CD4-positive, CD25-positive, alpha-beta regulatory T cell (primary cell): ENCODE data around the gene EGFL7. TPM values are rescaled to one million over a fixed set of nuclear protein-coding genes. Genes with fewer than 3 reads are reported as not detected.

Source experiments
- ATAC-seq, 2 donors: fragments of 150-1000 bp; cut with Tn5 transposase; one replicate each; pipeline ENCODE4 v1.10.0; 2021; ENCODE audit warnings: low read depth in 2 of 2, moderate number of reproducible peaks in 2 of 2, moderate library complexity in 1 of 2
- DNase-seq, 3 donors: peaks; one replicate each; pipeline versions ENCODE4 v3.0.0 to v3.0.0-alpha.2; 2012 to 2022; ENCODE audit warnings: mixed read lengths in 1 of 3
- H3K27ac ChIP-seq: one replicate; pipeline ENCODE4 v1.7.0; 2013; ENCODE audit warnings: mild to moderate bottlenecking, low read length; ENCODE audit not compliant: insufficient read depth, poor library complexity, severe bottlenecking
- H3K27me3 ChIP-seq: one replicate; pipeline ENCODE4 v1.7.0; 2013; ENCODE audit warnings: low read length; ENCODE audit not compliant: control insufficient read depth, insufficient read depth
- H3K36me3 ChIP-seq: one replicate; pipeline ENCODE4 v1.7.0; 2013; ENCODE audit warnings: mild to moderate bottlenecking, low read length, moderate library complexity; ENCODE audit not compliant: control insufficient read depth, insufficient read depth
- H3K4me1 ChIP-seq: 2 replicates; pipeline ENCODE4 v1.7.0; 2013; ENCODE audit warnings: mild to moderate bottlenecking, low read length; ENCODE audit not compliant: insufficient read depth, control insufficient read depth, poor library complexity, severe bottlenecking
- H3K4me3 ChIP-seq: one replicate; pipeline ENCODE4 v1.7.0; 2013; ENCODE audit warnings: low read depth, mild to moderate bottlenecking, low read length, moderate library complexity
- H3K9me3 ChIP-seq, 2 experiments: 1 replicate in 1 of 2; 2 replicates in 1 of 2; pipeline ENCODE4 v1.7.0; 2013; ENCODE audit warnings: low read length in 2 of 2, mild to moderate bottlenecking in 1 of 2, moderate library complexity in 1 of 2; ENCODE audit not compliant: control insufficient read depth in 2 of 2
- H3K27ac Mint-ChIP-seq, 3 donors: one replicate each; pipeline ENCODE4 v1.8.0; 2020 to 2022; ENCODE audit warnings: mild to moderate bottlenecking in 3 of 3, mixed read lengths in 3 of 3, moderate library complexity in 2 of 3
- H3K27me3 Mint-ChIP-seq: one replicate; pipeline ENCODE4 v1.8.0; 2022; ENCODE audit warnings: mild to moderate bottlenecking, mixed read lengths
- H3K36me3 Mint-ChIP-seq: one replicate; pipeline ENCODE4 v1.8.0; 2020; ENCODE audit warnings: mixed read lengths
- H3K4me1 Mint-ChIP-seq, 4 donors: one replicate each; pipeline ENCODE4 v1.8.0; 2020 to 2022; ENCODE audit warnings: mixed read lengths in 4 of 4, mild to moderate bottlenecking in 1 of 4
- H3K4me3 Mint-ChIP-seq, 4 donors: one replicate each; pipeline ENCODE4 v1.8.0; 2020 to 2022; ENCODE audit warnings: mild to moderate bottlenecking in 4 of 4, mixed read lengths in 4 of 4, moderate library complexity in 3 of 4
- H3K9me3 Mint-ChIP-seq, 7 donors: one replicate each; pipeline ENCODE4 v1.8.0; 2020 to 2022; ENCODE audit warnings: mixed read lengths in 7 of 7, mild to moderate bottlenecking in 3 of 7, moderate library complexity in 2 of 7
- polyA plus RNA-seq, 4 donors: library from polyadenylated mRNA; unstranded; fragments of 300-500 nt; fragmentation: Illumina TruSeq; gene quantifications; one replicate each; pipeline ENCODE4 v1.2.3, GENCODE V29; 2021
- total RNA-seq: library from RNA; stranded (reverse); gene quantifications from one replicate; pipeline ENCODE4 v1.2.3, GENCODE V29; 2022

The EGFL7 gene
- total RNA-seq = 1.7 TPM
- polyA plus RNA-seq = not detected

- H3K27me3 ChIP-seq = peaks cover 3% of the 10 kb centered on the region
Observed at GRCh38 chr9:136662656-136663581, at the start of gene EGFL7. Gene EGFL7, plus strand, starts transcription at chr9:136662916. Its CDS starts 5,367 bp downstream, at chr9:136668283.

GRCh38 chr9:136613824-136614371, 48.8 kb upstream of the EGFL7 start:
- Mint-ChIP-seq H3K36me3 (no peaks in the 10 kb centered on the region), H3K9me3 (no peaks in the 10 kb centered on the region), H3K27me3 (no peaks in the 10 kb centered on the region), H3K27ac (no peak overlapping the region), H3K4me1 (peaks cover 0 to 4% (median 0%) of the 10 kb centered on the region in 4 donors), H3K4me3 (no peak overlapping the region)
- H3K27me3 ChIP-seq = no peaks in the 10 kb centered on the region
- no peaks in the 10 kb centered on the region for H3K4me1 ChIP-seq
- no peaks in the 10 kb centered on the region for H3K36me3 ChIP-seq
- ATAC-seq (no peak), DNase-seq (no peak)
- no peak overlapping the region for H3K27ac ChIP-seq
- no peak overlapping the region for H3K4me3 ChIP-seq
- no peaks in the 10 kb centered on the region for H3K9me3 ChIP-seq

More at GRCh38 chr9:136662656-136663581, at the start of gene EGFL7:
- Histone ChIP-seq H3K4me1 (peaks cover 20% of the 10 kb centered on the region), H3K9me3 (no peaks in the 10 kb centered on the region), H3K27ac (no peak within 1 kb of the TSS), H3K4me3 (no peak within 1 kb of the TSS), H3K36me3 (no peaks in the 10 kb centered on the region)
- Mint-ChIP-seq H3K9me3 (peaks cover 0 to 1% (median 0%) of the 10 kb centered on the region in 7 donors), H3K27me3 (peaks cover 29% of the 10 kb centered on the region), H3K4me3 (no peak within 1 kb of the TSS), H3K27ac (no peak within 1 kb of the TSS), H3K4me1 (peaks cover 0 to 13% (median 2%) of the 10 kb centered on the region in 4 donors), H3K36me3 (no peaks in the 10 kb centered on the region)
- no peak for ATAC-seq
- no peak for DNase-seq

- H3K36me3 Mint-ChIP-seq = no peaks in the 10 kb centered on the region
- DNase-seq = no peak
- no peak overlapping the region for H3K27ac Mint-ChIP-seq
- Histone ChIP-seq H3K9me3 (no peaks in the 10 kb centered on the region), H3K4me1 (no peaks in the 10 kb centered on the region), H3K4me3 (no peak overlapping the region), H3K36me3 (no peaks in the 10 kb centered on the region), H3K27me3 (no peaks in the 10 kb centered on the region), H3K27ac (no peak overlapping the region)
- H3K4me3 Mint-ChIP-seq = no peak overlapping the region
- H3K9me3 Mint-ChIP-seq = no peaks in the 10 kb centered on the region
- no peaks in the 10 kb centered on the region for H3K27me3 Mint-ChIP-seq
- peaks cover 0 to 4% (median 0%) of the 10 kb centered on the region in 4 donors for H3K4me1 Mint-ChIP-seq
- ATAC-seq = no peak
Observed at GRCh38 chr9:136614372-136614922, 48.3 kb upstream of the EGFL7 start.

- DNase-seq (no peak), ATAC-seq (no peak)
- Mint-ChIP-seq H3K27ac (no peak overlapping the region), H3K4me1 (peaks cover 0 to 4% (median 0%) of the 10 kb centered on the region in 4 donors), H3K9me3 (no peaks in the 10 kb centered on the region), H3K27me3 (no peaks in the 10 kb centered on the region), H3K36me3 (no peaks in the 10 kb centered on the region), H3K4me3 (no peak overlapping the region)
- H3K36me3 ChIP-seq = no peaks in the 10 kb centered on the region
- no peak overlapping the region for H3K27ac ChIP-seq
- no peaks in the 10 kb centered on the region for H3K9me3 ChIP-seq
- no peaks in the 10 kb centered on the region for H3K27me3 ChIP-seq
- no peaks in the 10 kb centered on the region for H3K4me1 ChIP-seq
- no peak overlapping the region for H3K4me3 ChIP-seq
Observed at GRCh38 chr9:136614967-136615623, 47.6 kb upstream of the EGFL7 start.

DNA sequence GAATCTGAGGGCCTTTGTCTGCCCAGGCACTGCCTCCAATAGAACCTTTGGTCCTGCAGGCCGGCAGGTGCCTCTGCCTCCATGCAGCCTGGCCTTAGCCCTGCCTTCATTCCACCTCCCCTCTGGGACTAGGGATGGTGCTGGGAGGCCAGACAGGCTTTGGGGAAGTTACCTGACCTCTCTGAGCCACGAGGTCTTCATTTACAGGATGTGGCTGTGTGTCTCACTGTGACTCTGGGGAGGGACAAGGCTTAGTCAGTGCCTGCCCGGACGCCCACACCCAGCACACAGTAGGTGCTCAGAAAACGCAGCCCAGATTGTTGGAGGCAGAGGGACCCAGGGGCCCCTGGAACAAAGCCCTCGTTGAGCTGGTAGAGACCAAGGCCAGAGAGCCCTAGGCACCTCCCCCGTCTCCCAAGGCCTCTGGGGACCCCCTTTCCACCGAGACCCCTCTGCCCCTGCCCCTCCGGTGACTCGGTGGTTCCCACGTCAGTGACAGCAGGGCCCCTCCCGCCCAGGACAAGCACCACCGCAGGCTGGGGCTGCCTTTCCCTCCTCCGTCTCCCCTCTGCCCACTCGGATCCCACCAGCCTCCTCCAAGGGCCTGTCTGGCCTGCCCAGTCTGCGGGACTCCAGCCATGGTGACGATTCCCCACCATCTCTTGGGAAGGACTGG, 46.9 kb upstream of the EGFL7 start:
- H3K36me3 ChIP-seq = no peaks in the 10 kb centered on the region
- no peak for ATAC-seq
- H3K9me3 ChIP-seq = no peaks in the 10 kb centered on the region
- H3K4me1 Mint-ChIP-seq = peaks cover 0 to 4% (median 0%) of the 10 kb centered on the region in 4 donors
- H3K9me3 Mint-ChIP-seq = no peaks in the 10 kb centered on the region
- H3K36me3 Mint-ChIP-seq = no peaks in the 10 kb centered on the region
- H3K27me3 Mint-ChIP-seq = no peaks in the 10 kb centered on the region
- no peak for DNase-seq
- H3K4me3 Mint-ChIP-seq = no peak overlapping the region
- H3K27me3 ChIP-seq = no peaks in the 10 kb centered on the region
- no peak overlapping the region for H3K27ac Mint-ChIP-seq
- no peak overlapping the region for H3K27ac ChIP-seq
- no peaks in the 10 kb centered on the region for H3K4me1 ChIP-seq
- H3K4me3 ChIP-seq = no peak overlapping the region

GRCh38 chr9:136616307-136616635, 46.4 kb upstream of the EGFL7 start:
- no peaks in the 10 kb centered on the region for H3K36me3 ChIP-seq
- H3K4me1 ChIP-seq = no peaks in the 10 kb centered on the region
- Mint-ChIP-seq H3K4me3 (no peak overlapping the region), H3K27me3 (no peaks in the 10 kb centered on the region), H3K9me3 (no peaks in the 10 kb centered on the region), H3K27ac (no peak overlapping the region), H3K36me3 (no peaks in the 10 kb centered on the region), H3K4me1 (peaks cover 0 to 4% (median 0%) of the 10 kb centered on the region in 4 donors)
- no peaks in the 10 kb centered on the region for H3K27me3 ChIP-seq
- no peaks in the 10 kb centered on the region for H3K9me3 ChIP-seq
- no peak overlapping the region for H3K4me3 ChIP-seq
- ATAC-seq (no peak), DNase-seq (no peak)
- no peak overlapping the region for H3K27ac ChIP-seq

GRCh38 chr9:136616948-136617695, 45.6 kb upstream of the EGFL7 start:
- DNase-seq (no peak), ATAC-seq (no peak)
- Histone ChIP-seq H3K36me3 (no peaks in the 10 kb centered on the region), H3K27ac (no peak overlapping the region), H3K27me3 (no peaks in the 10 kb centered on the region), H3K4me3 (no peak overlapping the region), H3K4me1 (no peaks in the 10 kb centered on the region), H3K9me3 (no peaks in the 10 kb centered on the region)
- H3K4me1 Mint-ChIP-seq = peaks cover 0 to 4% (median 0%) of the 10 kb centered on the region in 4 donors
- H3K36me3 Mint-ChIP-seq = no peaks in the 10 kb centered on the region
- H3K4me3 Mint-ChIP-seq = no peak overlapping the region
- no peaks in the 10 kb centered on the region for H3K27me3 Mint-ChIP-seq
- no peak overlapping the region for H3K27ac Mint-ChIP-seq
- H3K9me3 Mint-ChIP-seq = no peaks in the 10 kb centered on the region
